NCI-H1417 treated with DMSO at 0.1 percent for 48 hours (cell line): Measurements from ENCODE around the gene RNF150.

Source experiments
- DNase-seq: peaks from one replicate; lab custom pipeline; 2025; lab: John Stamatoyannopoulos, UW

The RNF150 gene

GRCh38 chr4:141023051-141023450, 110.2 kb downstream of the RNF150 start:
- DNase-seq: no peak

- DNase-seq: no peak
Measured at GRCh38 chr4:141022111-141022695, 111.1 kb downstream of the RNF150 start.

GRCh38 chr4:141021397-141022110, 111.7 kb downstream of the RNF150 start:
- DNase-seq: no peak

- DNase-seq: no peak
Measured at GRCh38 chr4:141020801-141021261, 112.4 kb downstream of the RNF150 start.

- DNase-seq: no peak
Measured at GRCh38 chr4:141019768-141020167, 113.5 kb downstream of the RNF150 start.

GRCh38 chr4:141016117-141016798, 117.0 kb downstream of the RNF150 start:
- no peak for DNase-seq

GRCh38 chr4:141013899-141014298, 119.4 kb downstream of the RNF150 start:
- no peak for DNase-seq

- DNase-seq: no peak
Measured at GRCh38 chr4:141011901-141012315, 121.4 kb downstream of the RNF150 start.

GRCh38 chr4:141009931-141010330, 123.3 kb downstream of the RNF150 start:
- no peak for DNase-seq

GRCh38 chr4:141009129-141009528, 124.1 kb downstream of the RNF150 start:
- DNase-seq: no peak

- no peak for DNase-seq
Measured at GRCh38 chr4:141006242-141006802, 126.9 kb downstream of the RNF150 start.

GRCh38 chr4:141004823-141005222, 128.4 kb downstream of the RNF150 start:
- DNase-seq: no peak

GRCh38 chr4:141003193-141003592, 130.1 kb downstream of the RNF150 start:
- no peak for DNase-seq

- DNase-seq: no peak
Measured at GRCh38 chr4:141002323-141002805, 130.9 kb downstream of the RNF150 start.

GRCh38 chr4:140996766-140997165, 136.5 kb downstream of the RNF150 start:
- DNase-seq: no peak

GRCh38 chr4:140995058-140995457, 138.2 kb downstream of the RNF150 start:
- DNase-seq: no peak

GRCh38 chr4:140994015-140994414, 139.3 kb downstream of the RNF150 start:
- no peak for DNase-seq

- DNase-seq: no peak
Measured at GRCh38 chr4:140993370-140993769, 139.9 kb downstream of the RNF150 start.

GRCh38 chr4:140989944-140990343, 143.3 kb downstream of the RNF150 start:
- DNase-seq: no peak

- DNase-seq: no peak
Measured at GRCh38 chr4:140986045-140986444, 147.2 kb downstream of the RNF150 start.

- DNase-seq: no peak
Measured at GRCh38 chr4:140982613-140983340, 150.5 kb downstream of the RNF150 start.
